ENCODE data around the gene RPTN.
"Not testable (repeated sequence)": the region's sequence is repeated elsewhere in the genome, so short reads cannot be mapped to it uniquely, and the experiment has no call there.

The RPTN gene

DNA sequence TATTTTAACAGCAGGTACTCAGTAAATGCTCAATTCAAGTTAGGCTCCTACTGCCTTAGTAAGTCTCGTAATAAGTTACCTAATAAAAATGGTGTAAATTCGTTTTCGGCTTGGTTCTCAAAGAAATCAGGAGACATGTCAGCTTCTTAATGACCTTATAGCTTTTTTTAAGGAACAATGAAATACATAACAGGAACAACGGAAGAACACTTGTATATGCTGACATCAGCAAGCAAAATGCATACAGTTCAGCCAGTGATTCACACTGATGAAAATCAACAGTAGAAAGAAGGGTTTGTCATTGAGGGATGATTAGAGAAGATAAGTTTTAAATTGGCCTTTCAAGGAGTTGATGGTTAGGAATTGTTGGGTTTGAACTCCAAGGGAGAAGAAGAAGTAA lies 13.3 kb downstream of the RPTN start:
- H3K27ac ChIP-seq, result no peak overlapping the region

GRCh38 chr1:152144674-152145183 lies 14.3 kb downstream of the RPTN start:
- not testable (repeated sequence) for H3K4me2 ChIP-seq (ENCODE audit: low read length); H3K4me1 ChIP-seq; H3K79me2 ChIP-seq; H3K9ac ChIP-seq; H2AFZ ChIP-seq; H3K4me3 ChIP-seq (ENCODE audit: low read depth, low read length); H3K27ac ChIP-seq; H3K9me3 ChIP-seq (ENCODE audit: control insufficient read depth, low read length); H3K27me3 ChIP-seq (ENCODE audit: control insufficient read depth, insufficient read depth, low read length); H3K36me3 ChIP-seq (ENCODE audit: control insufficient read depth, insufficient read depth, low read length)

More for the DNA sequence above, 13.3 kb downstream of the RPTN start:
- no peak overlapping the region for H2AFZ ChIP-seq
- TF ChIP-seq CTCF (IDR thresholded peaks at IDR 0.05), result no peak
- no peak overlapping the region for H3K4me3 ChIP-seq (ENCODE audit: low read depth, low read length)
- H3K4me2 ChIP-seq (ENCODE audit: low read length), result no peak overlapping the region
- no peaks in the 10 kb centered on the region for H3K9me3 ChIP-seq (ENCODE audit: control insufficient read depth, low read length)
- H3K36me3 ChIP-seq (ENCODE audit: control insufficient read depth, insufficient read depth, low read length), result no peaks in the 10 kb centered on the region
- no peak overlapping the region for H3K9ac ChIP-seq
- no peaks in the 10 kb centered on the region for H3K4me1 ChIP-seq
- H3K27me3 ChIP-seq (ENCODE audit: control insufficient read depth, insufficient read depth, low read length), result no peaks in the 10 kb centered on the region
- no peaks in the 10 kb centered on the region for H3K79me2 ChIP-seq

GRCh38 chr1:152143150-152143887 lies 15.7 kb downstream of the RPTN start:
- H3K4me1 ChIP-seq, result no peaks in the 10 kb centered on the region
- no peak overlapping the region for H3K4me3 ChIP-seq (ENCODE audit: low read depth, low read length)
- no peaks in the 10 kb centered on the region for H3K79me2 ChIP-seq
- H3K4me2 ChIP-seq (ENCODE audit: low read length), result no peak overlapping the region
- no peak overlapping the region for H3K9ac ChIP-seq
- no peak overlapping the region for H2AFZ ChIP-seq
- TF ChIP-seq CTCF (IDR thresholded peaks at IDR 0.05), result no peak
- no peaks in the 10 kb centered on the region for H3K9me3 ChIP-seq (ENCODE audit: control insufficient read depth, low read length)
- H3K27me3 ChIP-seq (ENCODE audit: control insufficient read depth, insufficient read depth, low read length), result no peaks in the 10 kb centered on the region
- no peak overlapping the region for H3K27ac ChIP-seq
- no peaks in the 10 kb centered on the region for H3K36me3 ChIP-seq (ENCODE audit: control insufficient read depth, insufficient read depth, low read length)

- Histone ChIP-seq H3K4me2 (ENCODE audit: low read length) (no peak overlapping the region), H3K36me3 (ENCODE audit: control insufficient read depth, insufficient read depth, low read length) (no peaks in the 10 kb centered on the region), H3K9me3 (ENCODE audit: control insufficient read depth, low read length) (no peaks in the 10 kb centered on the region), H3K27me3 (ENCODE audit: control insufficient read depth, insufficient read depth, low read length) (no peaks in the 10 kb centered on the region), H2AFZ (no peak overlapping the region), H3K27ac (no peak overlapping the region), H3K4me1 (no peaks in the 10 kb centered on the region), H3K9ac (no peak overlapping the region), H3K4me3 (ENCODE audit: low read depth, low read length) (no peak overlapping the region), H3K79me2 (no peaks in the 10 kb centered on the region)
- TF ChIP-seq CTCF (IDR thresholded peaks at IDR 0.05), result peak; percentile 37
These were observed 16.9 kb downstream of the RPTN start for GRCh38 chr1:152141971-152142584.

- no peak overlapping the region for H3K4me3 ChIP-seq (ENCODE audit: low read depth, low read length)
- no peaks in the 10 kb centered on the region for H3K9me3 ChIP-seq (ENCODE audit: control insufficient read depth, low read length)
- H3K36me3 ChIP-seq (ENCODE audit: control insufficient read depth, insufficient read depth, low read length), result no peaks in the 10 kb centered on the region
- H3K4me2 ChIP-seq (ENCODE audit: low read length), result no peak overlapping the region
- H3K9ac ChIP-seq, result no peak overlapping the region
- no peak overlapping the region for H2AFZ ChIP-seq
- no peaks in the 10 kb centered on the region for H3K27me3 ChIP-seq (ENCODE audit: control insufficient read depth, insufficient read depth, low read length)
- H3K27ac ChIP-seq, result no peak overlapping the region
- TF ChIP-seq CTCF (IDR thresholded peaks at IDR 0.05), result no peak
- no peaks in the 10 kb centered on the region for H3K4me1 ChIP-seq
- no peaks in the 10 kb centered on the region for H3K79me2 ChIP-seq
These were observed 21.8 kb downstream of the RPTN start for GRCh38 chr1:152137215-152137614.

All from parathyroid adenoma (tissue), 2 donors.